ENCODE measurements around the gene METTL22. TPM values are rescaled to one million over a fixed set of nuclear protein-coding genes. Genes with fewer than 3 reads are reported as not detected.

The METTL22 gene
- total and polyA plus RNA-seq, 10 of the 15 experiments (the other 5 are each of a cell fraction or from before 2014, with no cell fraction given): 6.4 to 34.7 (median 18.8) TPM

DNA sequence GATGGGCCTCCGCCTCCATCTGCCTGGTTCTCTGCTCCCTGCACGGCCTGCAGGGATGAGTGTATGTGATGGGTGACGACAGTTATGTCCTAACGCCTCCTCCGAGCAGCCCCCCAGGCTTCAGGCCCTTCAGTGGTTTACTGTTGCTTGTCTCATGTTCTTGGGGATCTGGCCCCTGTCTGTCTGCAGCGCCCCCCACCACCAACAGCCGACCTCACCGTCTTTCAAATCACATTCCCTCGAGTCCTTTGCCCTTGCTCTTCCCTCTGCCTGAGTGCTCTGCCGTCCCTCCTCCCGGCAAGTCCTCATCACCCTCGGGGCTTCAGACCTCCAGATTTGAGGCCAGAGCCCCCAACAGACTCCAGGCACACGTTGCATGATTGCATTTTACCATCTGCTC lies 18.2 kb downstream of the METTL22 start (continued):
- TF ChIP-seq E2F4 (IDR thresholded peaks at IDR 0.05; ENCODE audit: low read depth, low read length) (no peak), RELA (IDR thresholded peaks at IDR 0.05; ENCODE audit: borderline replicate concordance, partially characterized antibody) (no peak), MYC (IDR thresholded peaks at IDR 0.05; ENCODE audit: insufficient read depth, insufficient read length, insufficient replicate concordance, low read length, severe bottlenecking) (no peak), CBX3 (IDR thresholded peaks at IDR 0.05; ENCODE audit: borderline replicate concordance, low read depth) (no peak), SMARCA5 (IDR thresholded peaks at IDR 0.05) (no peak), MEF2A (IDR thresholded peaks at IDR 0.05; ENCODE audit: insufficient read depth, low read depth, low read length) (no peak)
- TF ChIP-seq, protein P1, sequence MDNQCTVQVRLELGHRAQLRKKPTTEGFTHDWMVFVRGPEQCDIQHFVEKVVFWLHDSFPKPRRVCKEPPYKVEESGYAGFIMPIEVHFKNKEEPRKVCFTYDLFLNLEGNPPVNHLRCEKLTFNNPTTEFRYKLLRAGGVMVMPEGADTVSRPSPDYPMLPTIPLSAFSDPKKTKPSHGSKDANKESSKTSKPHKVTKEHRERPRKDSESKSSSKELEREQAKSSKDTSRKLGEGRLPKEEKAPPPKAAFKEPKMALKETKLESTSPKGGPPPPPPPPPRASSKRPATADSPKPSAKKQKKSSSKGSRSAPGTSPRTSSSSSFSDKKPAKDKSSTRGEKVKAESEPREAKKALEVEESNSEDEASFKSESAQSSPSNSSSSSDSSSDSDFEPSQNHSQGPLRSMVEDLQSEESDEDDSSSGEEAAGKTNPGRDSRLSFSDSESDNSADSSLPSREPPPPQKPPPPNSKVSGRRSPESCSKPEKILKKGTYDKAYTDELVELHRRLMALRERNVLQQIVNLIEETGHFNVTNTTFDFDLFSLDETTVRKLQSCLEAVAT (IDR thresholded peaks at IDR 0.05): no peak

DNA sequence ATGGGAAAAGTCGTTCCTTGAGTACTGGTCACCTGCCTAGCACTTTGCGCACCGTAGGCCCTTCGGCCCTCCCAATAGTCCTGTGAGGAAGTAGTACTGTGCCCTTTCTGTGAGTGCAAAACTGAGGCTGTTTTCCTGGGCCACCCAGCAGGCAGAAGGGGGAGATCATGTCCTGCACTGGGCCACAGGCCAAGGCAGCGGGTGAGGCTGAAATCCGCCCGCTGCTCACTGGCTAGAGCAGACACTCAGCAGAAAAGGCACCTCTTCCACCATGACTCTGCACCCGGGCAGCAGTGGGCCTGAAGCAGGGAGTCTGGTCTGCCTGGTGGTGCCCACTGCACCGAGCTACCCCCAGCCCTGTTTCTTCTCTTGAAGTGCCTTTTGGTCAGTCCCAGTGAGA lies 20.2 kb downstream of the METTL22 start:
- no TSS peak for BruUV-seq (replicated peaks)
- ChIA-PET POLR2A (no interaction called here), CTCF (no interaction called here), SMC1A (ENCODE audit: uncharacterized antibody, unreplicated experiment) (no interaction called here), RAD21 (ENCODE audit: unreplicated experiment) (no interaction called here)
- no peaks in the 10 kb centered on the region for H3K79me2 ChIP-seq (ENCODE audit: control insufficient read depth, insufficient read depth, low read length)
- WGBS (ENCODE audit: insufficient coverage, insufficient replicate concordance, low lambda C conversion rate, missing lambda C conversion rate): 75% methylated on average over 9 of the region's 9 CpGs
- TF ChIP-seq ZNF217 (IDR thresholded peaks at IDR 0.05): no peak
- no peak for TF ChIP-seq PRDM15 (CRISPR knock-in tag; IDR thresholded peaks at IDR 0.05)
- TF ChIP-seq SIN3A (IDR thresholded peaks at IDR 0.05; ENCODE audit: low read depth, low read length): no peak
- TF ChIP-seq CREM (IDR thresholded peaks at IDR 0.05; ENCODE audit: low read depth): no peak
- no peak for TF ChIP-seq YY1 (IDR thresholded peaks at IDR 0.05; ENCODE audit: low read depth, low read length)
- no peak for TF ChIP-seq MTA2 (IDR thresholded peaks at IDR 0.05; ENCODE audit: low read depth)
- TF ChIP-seq NFYA (IDR thresholded peaks at IDR 0.05; ENCODE audit: borderline replicate concordance, low read depth, low read length): no peak
- TF ChIP-seq, protein P2, sequence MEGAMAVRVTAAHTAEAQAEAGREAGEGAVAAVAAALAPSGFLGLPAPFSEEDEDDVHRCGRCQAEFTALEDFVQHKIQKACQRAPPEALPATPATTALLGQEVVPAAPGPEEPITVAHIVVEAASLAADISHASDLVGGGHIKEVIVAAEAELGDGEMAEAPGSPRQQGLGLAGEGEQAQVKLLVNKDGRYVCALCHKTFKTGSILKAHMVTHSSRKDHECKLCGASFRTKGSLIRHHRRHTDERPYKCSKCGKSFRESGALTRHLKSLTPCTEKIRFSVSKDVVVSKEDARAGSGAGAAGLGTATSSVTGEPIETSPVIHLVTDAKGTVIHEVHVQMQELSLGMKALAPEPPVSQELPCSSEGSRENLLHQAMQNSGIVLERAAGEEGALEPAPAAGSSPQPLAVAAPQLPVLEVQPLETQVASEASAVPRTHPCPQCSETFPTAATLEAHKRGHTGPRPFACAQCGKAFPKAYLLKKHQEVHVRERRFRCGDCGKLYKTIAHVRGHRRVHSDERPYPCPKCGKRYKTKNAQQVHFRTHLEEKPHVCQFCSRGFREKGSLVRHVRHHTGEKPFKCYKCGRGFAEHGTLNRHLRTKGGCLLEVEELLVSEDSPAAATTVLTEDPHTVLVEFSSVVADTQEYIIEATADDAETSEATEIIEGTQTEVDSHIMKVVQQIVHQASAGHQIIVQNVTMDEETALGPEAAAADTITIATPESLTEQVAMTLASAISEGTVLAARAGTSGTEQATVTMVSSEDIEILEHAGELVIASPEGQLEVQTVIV (IDR thresholded peaks at IDR 0.05; ENCODE audit: borderline replicate concordance, partially characterized antibody): no peak
- in situ Hi-C loops (cut with MboI) (no loop called here), intact Hi-C loops (cut with micrococcal nuclease; ENCODE audit: unreplicated experiment) (no loop called here)
- no peaks in the 10 kb centered on the region for H4K20me1 ChIP-seq (ENCODE audit: control insufficient read depth, insufficient read depth)
- H3K4me2 ChIP-seq (ENCODE audit: control insufficient read depth, insufficient read depth): no peak overlapping the region
- H3K4me1 ChIP-seq (ENCODE audit: control insufficient read depth, insufficient read depth, low read length): no peaks in the 10 kb centered on the region
- no peaks in the 10 kb centered on the region for H3K27me3 ChIP-seq (replicated peaks in 1 of 2; ENCODE audit: control insufficient read depth in 2 of 2, insufficient read depth in 2 of 2, low read length in 1 of 2)
- DNase-seq (ENCODE audit: low read depth, low spot score) (no peak), ATAC-seq (no peak), FAIRE-seq (no peak)
- no peak overlapping the region for H3K4me3 ChIP-seq
- no peak overlapping the region for H2AFZ ChIP-seq (ENCODE audit: control insufficient read depth, low read depth, low read length)
- H3K36me3 ChIP-seq (ENCODE audit: control insufficient read depth in 2 of 2, insufficient read depth in 2 of 2, low read length in 1 of 2): peaks cover 21 to 24% of the 10 kb centered on the region in 2 experiments; a peak in 3 of 4 replicates
- no peak overlapping the region for H3K27ac ChIP-seq (ENCODE audit: control insufficient read depth, insufficient read depth)
- H3K9ac ChIP-seq (ENCODE audit: control insufficient read depth, insufficient read depth, low read length): no peak overlapping the region
- H3K9me3 ChIP-seq (replicated peaks; ENCODE audit: control insufficient read depth, insufficient read depth, low read length): no peaks in the 10 kb centered on the region

All from GM12878 (cell line).